Heart left ventricle (tissue), 13 donors: Measurements from ENCODE around the gene KRT80.

Experiments used
- POLR2A ChIP-seq, 2 donors: fragments of 450-650 bp; IDR thresholded peaks; one replicate each; pipeline ENCODE4 v1.6.1; 2017; ENCODE audit warnings: antibody characterized with exemption in 2 of 2, mild to moderate bottlenecking in 2 of 2, moderate library complexity in 2 of 2
- TF ChIP-seq, protein P1 (sequence below), 12 donors: fragments of 200-600 bp; sonication (generic) in 4 of 12; IDR thresholded peaks; one replicate each; pipeline versions ENCODE4 v1.5.0 to v1.8.0; 2018 to 2022; ENCODE audit warnings: antibody characterized with exemption in 12 of 12, mild to moderate bottlenecking in 5 of 12
- donor health status: ischemic (EF 13 %, LVEDD 7.1; RV severe dilation, severe dysfunction).
- donor health status: DM: no; HTN: yes; CAD: no.
- donor health status: DM: no; HTN: no; CAD: no.
- donor health status: ischemic (EF 25% LVEDD 6.9; RV normal size, moderate dysfunction).
- donor health status: ischemic (EF 25% LVEDD 5.7; RV mildly dilated, moderate dysfunction).
- donor health status: ischemic (EF 35%, LVEDD 5.7; RV mildly dilated, moderate dysfunction).
- donor health status: nonischemic (EF 11% LVEDD 7.7; RV severe dilation, severe dysfunction).
- donor health status: DM: yes; HTN: yes; CAD: no.
- donor health status: PGD.
- donor health status: ischemic (EF 29% LVEDD 5.4; RV normal size, mild dysfunction).
- donor health status: nonischemic (EF 23%, LVEDD 6.1; RV moderate dilation, normal function).

- TF ChIP-seq POLR2A (IDR thresholded peaks at IDR 0.05), result no peak
- TF ChIP-seq, protein P1, sequence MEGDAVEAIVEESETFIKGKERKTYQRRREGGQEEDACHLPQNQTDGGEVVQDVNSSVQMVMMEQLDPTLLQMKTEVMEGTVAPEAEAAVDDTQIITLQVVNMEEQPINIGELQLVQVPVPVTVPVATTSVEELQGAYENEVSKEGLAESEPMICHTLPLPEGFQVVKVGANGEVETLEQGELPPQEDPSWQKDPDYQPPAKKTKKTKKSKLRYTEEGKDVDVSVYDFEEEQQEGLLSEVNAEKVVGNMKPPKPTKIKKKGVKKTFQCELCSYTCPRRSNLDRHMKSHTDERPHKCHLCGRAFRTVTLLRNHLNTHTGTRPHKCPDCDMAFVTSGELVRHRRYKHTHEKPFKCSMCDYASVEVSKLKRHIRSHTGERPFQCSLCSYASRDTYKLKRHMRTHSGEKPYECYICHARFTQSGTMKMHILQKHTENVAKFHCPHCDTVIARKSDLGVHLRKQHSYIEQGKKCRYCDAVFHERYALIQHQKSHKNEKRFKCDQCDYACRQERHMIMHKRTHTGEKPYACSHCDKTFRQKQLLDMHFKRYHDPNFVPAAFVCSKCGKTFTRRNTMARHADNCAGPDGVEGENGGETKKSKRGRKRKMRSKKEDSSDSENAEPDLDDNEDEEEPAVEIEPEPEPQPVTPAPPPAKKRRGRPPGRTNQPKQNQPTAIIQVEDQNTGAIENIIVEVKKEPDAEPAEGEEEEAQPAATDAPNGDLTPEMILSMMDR (IDR thresholded peaks at IDR 0.05), result peak; percentile 39 to 68 (median 50)
Measured at GRCh38 chr12:52139579-52140062, 52.2 kb downstream of the KRT80 start.
